ENCODE results near the gene MEF2C. TPM values are rescaled to one million over a fixed set of nuclear protein-coding genes. Genes with fewer than 3 reads are reported as not detected.

The MEF2C gene
- total RNA-seq, 1 donor from 2014 or later: 42.0 TPM

DNA sequence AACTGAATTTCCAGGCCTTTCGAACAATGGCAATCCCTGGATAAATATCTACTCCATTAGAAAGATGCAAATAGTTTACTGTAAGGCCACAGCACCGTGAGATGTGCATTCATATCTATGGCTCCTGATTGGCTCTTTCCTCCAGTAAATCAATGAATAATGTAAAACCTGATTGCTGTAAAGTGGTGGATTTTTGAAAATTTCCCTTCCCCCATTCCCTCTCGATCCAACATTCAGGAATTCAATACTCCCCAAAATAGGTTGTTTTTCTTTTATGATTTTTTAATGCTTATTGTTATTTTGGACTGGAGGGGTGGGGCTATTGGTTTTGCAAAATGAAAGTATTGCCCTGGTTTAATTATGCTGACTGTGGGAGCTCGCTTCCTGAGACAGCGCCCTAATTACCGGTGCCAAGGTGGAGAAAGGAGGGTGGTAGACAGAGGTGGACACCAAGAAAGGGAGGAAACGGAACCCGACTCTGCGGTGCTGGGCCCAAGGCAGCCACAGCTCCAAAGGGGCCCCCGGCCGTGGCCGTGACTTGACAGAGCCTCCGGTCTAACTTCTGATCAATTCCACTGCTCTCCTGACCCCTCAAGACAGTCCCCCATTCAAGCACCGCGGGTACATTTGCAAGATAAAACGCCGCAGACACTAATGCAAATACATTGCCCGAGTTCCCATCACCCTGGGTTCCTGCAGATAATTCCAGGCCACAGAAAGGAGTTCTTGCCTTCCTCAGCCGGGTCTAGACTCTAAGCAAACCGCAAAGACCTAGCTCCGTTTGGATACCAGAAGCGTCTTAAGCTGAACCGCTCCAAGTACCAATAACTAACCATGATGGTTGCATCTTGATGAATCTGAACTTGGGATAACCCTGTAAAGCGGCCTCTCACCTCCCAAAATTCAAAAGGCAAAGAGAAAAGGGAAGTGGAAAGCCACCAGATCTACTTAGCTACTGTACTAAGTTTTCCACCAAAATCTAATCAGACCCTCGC, 211.2 kb downstream of the MEF2C start:
- H3K27me3 ChIP-seq (ENCODE audit: low read depth): peaks cover 97% of the 10 kb centered on the region
- TF ChIP-seq CTCF (IDR thresholded peaks at IDR 0.05): no peak
- peaks cover 26% of the 10 kb centered on the region for H3K4me1 ChIP-seq
- ATAC-seq (no peak), DNase-seq (no peak)
- no peak overlapping the region for H3K4me3 ChIP-seq
- H3K36me3 ChIP-seq: no peaks in the 10 kb centered on the region
- intact Hi-C loops (cut with DNase I): no loop called here
- no peak overlapping the region for H3K27ac ChIP-seq
- no peaks in the 10 kb centered on the region for H3K9me3 ChIP-seq

DNA sequence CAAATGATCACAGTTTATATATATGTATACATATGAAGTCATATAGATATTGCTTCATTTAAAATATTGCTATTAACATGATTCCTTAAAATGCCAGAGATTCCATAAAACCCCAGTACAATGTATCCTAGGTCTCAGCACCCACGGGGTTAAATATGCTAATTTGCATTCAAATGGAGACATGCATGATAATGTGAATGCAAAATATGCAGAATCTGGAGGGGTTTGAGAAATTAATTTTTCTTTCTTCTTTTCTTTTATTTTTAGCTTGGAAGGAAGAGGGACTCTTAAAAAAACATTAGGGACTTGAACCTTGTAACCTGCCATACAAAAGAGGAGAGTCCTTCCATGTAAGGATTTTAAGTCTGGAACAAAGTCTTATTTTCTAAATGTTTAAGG, 211.9 kb downstream of the MEF2C start:
- ATAC-seq (no peak), DNase-seq (no peak)
- TF ChIP-seq CTCF (IDR thresholded peaks at IDR 0.05): no peak
- Histone ChIP-seq H3K36me3 (no peaks in the 10 kb centered on the region), H3K9me3 (no peaks in the 10 kb centered on the region), H3K27me3 (ENCODE audit: low read depth) (peaks cover 98% of the 10 kb centered on the region), H3K27ac (no peak overlapping the region), H3K4me3 (no peak overlapping the region), H3K4me1 (peaks cover 33% of the 10 kb centered on the region)
- intact Hi-C loops (cut with DNase I): no loop called here

- no peaks in the 10 kb centered on the region for H3K36me3 ChIP-seq
- peaks cover 30% of the 10 kb centered on the region for H3K4me1 ChIP-seq
- no peaks in the 10 kb centered on the region for H3K9me3 ChIP-seq
- H3K4me3 ChIP-seq: no peak overlapping the region
- no peak overlapping the region for H3K27ac ChIP-seq
- ATAC-seq (no peak), DNase-seq (no peak)
- H3K27me3 ChIP-seq (ENCODE audit: low read depth): peaks cover 98% of the 10 kb centered on the region
- no peak for TF ChIP-seq CTCF (IDR thresholded peaks at IDR 0.05)
- intact Hi-C loops (cut with DNase I): no loop called here
These were observed 212.5 kb downstream of the MEF2C start for GRCh38 chr5:88670461-88670860.

DNA sequence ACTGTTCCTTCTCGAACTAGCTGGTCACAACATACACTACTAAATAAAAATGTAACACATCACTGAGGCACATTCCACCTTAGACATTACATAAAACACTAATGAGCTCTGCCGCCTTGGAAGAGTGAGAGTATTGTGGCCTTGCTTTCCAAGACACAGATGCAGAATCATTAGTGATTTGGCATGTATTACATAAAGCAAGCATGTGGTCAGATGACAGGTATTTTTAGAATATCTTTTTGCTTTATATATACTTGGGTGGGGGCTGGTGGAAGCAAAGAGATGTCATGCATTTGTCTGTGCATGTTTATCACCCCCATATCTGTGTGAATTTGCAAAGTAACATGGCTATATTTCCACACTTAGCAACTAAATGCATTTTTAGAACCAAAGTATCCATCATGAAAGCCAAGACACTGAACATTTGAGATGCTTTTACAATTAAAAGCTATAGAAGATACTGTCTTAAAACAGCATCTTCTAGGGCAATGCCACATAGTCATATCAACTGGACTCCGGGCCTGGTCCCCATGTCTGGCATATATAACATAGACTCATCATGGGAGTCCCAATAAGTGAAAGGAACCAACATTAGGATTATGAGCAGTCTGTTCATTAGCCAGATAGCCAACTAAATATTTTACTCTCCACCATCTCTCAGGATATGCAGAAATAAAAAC, 213.5 kb downstream of the MEF2C start:
- TF ChIP-seq CTCF (IDR thresholded peaks at IDR 0.05): no peak

GRCh38 chr5:88667496-88668201, 215.3 kb downstream of the MEF2C start:
- intact Hi-C loops (cut with DNase I): no loop called here
- peaks cover 16% of the 10 kb centered on the region for H3K4me1 ChIP-seq
- H3K4me3 ChIP-seq: no peak overlapping the region
- H3K27me3 ChIP-seq (ENCODE audit: low read depth): peaks cover 100% of the 10 kb centered on the region
- no peaks in the 10 kb centered on the region for H3K36me3 ChIP-seq
- no peak for ATAC-seq
- no peak overlapping the region for H3K27ac ChIP-seq
- H3K9me3 ChIP-seq: no peaks in the 10 kb centered on the region
- TF ChIP-seq CTCF (IDR thresholded peaks at IDR 0.05): no peak
- no peak for DNase-seq

More for the DNA sequence above, 213.5 kb downstream of the MEF2C start:
- H3K27ac ChIP-seq: no peak overlapping the region
- H3K4me1 ChIP-seq: peaks cover 21% of the 10 kb centered on the region
- ATAC-seq (no peak), DNase-seq (no peak)
- intact Hi-C loops (cut with DNase I): no loop called here
- H3K9me3 ChIP-seq: no peaks in the 10 kb centered on the region
- H3K36me3 ChIP-seq: no peaks in the 10 kb centered on the region
- peaks cover 99% of the 10 kb centered on the region for H3K27me3 ChIP-seq (ENCODE audit: low read depth)
- H3K4me3 ChIP-seq: no peak overlapping the region

All from lower lobe of right lung (tissue), 2 donors.